AG20443 (cell line): ENCODE measurements around the gene ENOX1.
"Not testable (repeated sequence)": the region's sequence is repeated elsewhere in the genome, so short reads cannot be mapped to it uniquely, and the experiment has no call there.

Experiments
- DNase-seq: peaks from one replicate; pipeline ENCODE4 v3.0.0; 2012; ENCODE audit warnings: low spot score, mixed read lengths

Gene ENOX1

DNA sequence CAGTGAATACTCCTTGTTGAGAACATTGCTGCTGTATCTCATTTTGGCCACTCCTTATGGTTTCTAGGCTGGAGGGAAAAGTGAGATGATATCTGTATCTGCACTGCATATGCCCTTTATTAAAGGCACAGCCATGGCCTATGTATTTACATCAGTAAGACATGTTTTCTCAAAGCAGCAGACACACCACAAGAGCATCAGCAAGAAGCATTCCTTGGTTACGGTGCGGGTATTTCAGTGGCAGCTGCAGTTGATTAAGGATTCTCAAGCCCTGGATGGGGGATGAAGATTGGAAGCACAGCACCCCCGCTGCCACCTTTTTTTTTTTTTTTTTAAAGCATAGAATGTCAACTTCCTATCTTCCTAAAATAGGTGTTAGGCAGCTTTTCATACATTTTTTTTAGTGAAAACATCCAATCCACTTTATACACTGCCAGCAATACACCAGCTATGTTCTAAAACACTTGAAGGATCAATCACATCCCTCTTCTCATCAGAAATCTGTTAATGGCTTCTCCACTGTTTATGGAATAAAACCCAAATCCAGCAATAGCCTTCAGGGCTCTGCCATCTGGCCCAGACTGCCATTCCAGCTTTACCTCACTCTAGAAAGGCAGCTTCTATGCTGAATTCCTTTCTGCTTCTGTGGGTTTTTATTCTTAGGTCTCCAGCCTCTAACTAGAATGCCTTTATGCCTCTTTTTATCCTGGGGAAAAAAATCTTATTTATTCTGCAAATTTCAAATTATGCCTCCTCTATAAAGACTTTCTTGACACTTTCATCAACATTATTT lies 432.4 kb downstream of the ENOX1 start:
- no peak for DNase-seq

DNA sequence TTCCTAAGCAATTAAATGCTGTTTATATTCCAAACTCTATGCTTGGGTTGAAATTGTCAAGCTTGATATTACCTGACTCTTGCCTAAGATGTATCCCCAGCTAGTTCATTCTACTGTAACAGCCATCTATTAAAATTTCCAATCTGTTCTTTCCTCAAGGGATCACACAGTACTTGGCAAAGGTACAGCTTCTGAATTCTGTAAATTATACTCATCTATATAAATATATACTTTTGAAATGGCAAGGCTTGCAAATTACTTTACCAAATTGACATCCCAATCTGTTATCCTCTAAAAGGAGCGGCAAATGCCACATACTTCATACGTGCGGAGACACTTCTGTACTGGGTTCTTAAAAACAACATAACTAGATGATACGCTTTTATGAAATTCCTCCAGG lies 433.1 kb downstream of the ENOX1 start:
- DNase-seq: no peak

DNA sequence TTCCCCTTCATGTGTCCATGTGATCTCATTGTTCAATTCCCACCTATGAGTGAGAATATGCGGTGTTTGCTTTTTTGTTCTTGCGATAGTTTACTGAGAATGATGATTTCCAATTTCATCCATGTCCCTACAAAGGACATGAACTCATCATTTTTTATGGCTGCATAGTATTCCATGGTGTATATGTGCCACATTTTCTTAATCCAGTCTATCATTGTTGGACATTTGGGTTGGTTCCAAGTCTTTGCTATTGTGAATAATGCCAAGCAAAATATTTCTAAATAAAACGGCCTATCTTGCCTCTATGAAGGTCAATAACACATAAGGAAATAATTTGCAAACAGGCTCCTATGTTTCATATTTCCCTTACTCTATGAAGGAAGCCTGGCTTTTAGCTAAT lies 435.2 kb downstream of the ENOX1 start:
- DNase-seq: not testable (repeated sequence)

DNA sequence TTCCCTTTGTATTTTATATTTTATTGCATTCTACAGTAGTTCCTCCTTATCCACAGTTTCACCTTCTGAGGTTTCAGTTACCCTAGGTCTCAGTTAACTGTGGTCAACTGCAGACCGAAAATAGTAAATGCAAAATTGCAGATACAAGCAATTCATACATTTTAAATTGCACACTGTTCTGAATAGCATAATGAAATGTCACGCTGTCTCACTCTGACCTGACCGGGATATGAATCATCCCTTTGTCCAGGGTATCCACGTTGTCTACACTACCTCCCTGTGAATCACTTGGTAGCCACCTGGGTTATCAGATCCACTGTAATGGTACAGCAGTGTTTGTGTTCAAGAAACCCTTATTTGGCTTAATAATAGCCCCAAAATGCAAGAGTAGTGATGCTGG lies 438.4 kb downstream of the ENOX1 start:
- no peak for DNase-seq

DNA sequence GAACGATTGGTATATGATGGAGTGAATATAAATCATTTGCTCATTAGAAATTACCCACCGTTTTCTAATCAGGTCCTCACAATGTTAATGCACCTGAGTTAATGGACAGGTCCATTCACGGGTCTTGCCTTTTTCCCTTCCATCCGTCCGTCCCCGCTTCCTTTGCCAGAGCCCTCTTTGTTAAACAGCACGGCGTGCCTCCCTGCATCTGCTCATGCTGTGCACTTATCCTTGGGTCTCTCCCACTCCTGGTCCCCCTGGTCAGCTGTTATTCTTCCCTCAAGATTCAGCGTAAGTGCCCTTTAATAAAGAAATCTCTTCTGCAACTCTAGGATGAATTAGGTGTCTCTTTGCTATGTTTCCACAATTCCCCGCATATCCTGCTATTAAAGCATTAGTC lies 438.9 kb downstream of the ENOX1 start:
- no peak for DNase-seq

DNA sequence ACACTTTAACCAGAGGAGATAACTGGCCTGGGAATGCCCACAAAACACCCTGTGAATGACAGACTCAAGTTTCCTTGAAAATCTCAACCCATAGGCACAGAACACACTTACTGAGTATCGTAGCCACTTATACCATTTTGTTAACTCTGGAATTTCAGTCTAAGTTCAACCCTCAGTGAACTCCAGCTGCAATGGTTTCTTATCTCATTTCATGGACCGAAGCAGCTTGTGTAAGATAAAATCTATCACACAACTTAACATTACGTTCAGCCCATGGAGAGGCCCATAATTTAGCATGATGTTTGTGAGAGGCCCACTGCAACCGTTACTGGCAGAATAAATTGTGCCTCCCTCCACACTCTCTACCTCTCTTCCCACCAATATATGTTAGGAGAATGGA lies 440.3 kb downstream of the ENOX1 start:
- no peak for DNase-seq

DNA sequence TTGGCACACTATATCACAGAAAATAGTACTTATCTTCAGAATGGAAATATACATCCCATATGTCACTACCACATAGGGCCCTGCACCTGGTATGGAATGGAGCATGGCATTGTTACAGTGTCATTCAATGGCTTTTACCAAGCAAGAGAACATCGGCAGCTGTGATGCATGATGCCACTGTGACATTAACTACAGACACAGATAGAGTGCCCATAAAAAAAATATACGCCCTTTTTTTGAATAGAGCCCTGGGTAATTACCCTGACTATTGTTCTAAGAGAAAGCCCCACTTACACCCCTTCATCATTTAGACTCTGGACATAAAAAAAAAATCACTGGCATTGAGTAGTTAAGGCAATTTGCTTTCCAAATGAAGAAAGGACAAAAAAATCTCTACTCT lies 443.1 kb downstream of the ENOX1 start:
- no peak for DNase-seq

DNA sequence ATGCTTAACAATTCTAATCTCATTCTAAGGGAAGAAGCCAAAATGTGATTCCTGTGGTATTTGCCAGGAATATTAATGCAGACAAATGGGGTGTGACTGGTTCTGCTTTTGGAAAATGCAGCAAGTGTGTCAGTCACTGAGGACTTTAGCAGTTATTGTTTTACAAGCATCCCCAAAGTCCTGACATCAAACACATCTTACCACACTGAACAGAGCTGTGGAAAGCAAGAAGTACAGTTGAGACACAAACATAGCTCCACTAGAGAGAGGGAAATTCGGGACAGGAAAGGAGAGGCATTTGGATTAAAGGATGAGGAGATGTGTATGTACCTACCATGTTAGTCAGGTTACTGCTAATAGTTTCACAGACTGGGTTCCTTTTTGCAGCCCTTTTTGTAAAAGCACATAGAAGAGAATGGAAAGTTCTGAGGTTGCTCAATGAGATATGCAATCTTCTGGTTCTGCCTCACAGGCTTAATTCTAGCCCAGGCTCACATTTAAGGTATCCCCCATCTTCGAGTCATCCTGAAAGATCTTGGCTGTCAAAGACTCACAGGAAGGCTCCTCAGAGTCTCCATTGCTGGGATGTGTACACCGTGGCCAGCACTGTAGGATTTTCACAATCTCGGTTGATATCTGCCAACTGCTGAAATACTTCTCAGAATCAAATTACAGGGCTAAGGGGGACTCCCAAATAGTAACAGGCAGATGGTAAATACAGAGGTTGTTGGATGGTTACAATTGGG lies 446.8 kb downstream of the ENOX1 start:
- no peak for DNase-seq

DNA sequence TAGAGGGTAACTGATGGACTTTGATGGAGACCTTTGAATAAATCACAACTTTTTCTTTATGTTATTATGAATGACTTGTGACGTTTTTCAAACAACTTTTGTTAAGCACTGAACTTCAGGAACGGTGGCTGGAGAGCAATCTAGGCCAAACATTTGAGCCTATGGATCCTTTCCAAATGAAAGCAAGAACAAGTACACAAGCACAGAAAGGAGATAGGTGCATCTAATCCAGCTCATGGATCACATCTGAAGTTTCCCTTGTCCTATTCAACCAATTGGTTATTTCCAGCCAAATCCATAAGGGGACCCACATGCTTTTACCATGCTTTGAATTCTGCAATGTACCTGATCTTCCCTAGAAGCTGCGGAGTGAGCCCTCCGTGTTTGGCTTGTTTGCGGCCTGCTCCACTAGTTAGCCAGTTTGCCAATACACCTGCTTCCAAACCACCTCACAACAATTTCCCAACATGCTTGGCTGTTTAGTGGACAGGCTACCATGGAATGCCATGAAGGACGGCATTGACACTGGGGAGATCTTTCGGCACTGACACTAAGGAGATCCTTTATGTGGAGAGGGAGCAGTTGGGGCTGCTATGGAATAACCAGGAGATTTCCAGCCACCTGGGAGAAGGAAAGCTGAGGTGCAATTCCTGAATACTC lies 447.5 kb downstream of the ENOX1 start:
- no peak for DNase-seq

DNA sequence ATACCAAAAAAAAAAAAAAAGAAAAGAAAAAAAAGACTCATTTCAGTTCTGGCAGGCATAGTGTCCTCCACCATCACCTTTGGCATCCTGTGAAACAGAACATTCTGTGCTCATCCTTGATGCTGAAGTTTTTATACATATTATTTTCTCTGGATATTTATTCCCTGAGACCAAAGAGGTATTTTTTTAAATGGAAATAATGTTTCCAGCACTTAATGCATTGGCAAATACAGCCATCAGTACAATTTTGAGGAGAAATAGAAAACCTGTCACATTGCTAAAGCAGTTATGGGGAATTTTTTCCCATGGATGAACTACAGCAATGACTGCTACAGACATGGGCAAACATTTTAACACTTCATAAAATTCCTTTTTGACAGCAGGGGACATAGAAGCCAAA lies 451.0 kb downstream of the ENOX1 start:
- DNase-seq: no peak

DNA sequence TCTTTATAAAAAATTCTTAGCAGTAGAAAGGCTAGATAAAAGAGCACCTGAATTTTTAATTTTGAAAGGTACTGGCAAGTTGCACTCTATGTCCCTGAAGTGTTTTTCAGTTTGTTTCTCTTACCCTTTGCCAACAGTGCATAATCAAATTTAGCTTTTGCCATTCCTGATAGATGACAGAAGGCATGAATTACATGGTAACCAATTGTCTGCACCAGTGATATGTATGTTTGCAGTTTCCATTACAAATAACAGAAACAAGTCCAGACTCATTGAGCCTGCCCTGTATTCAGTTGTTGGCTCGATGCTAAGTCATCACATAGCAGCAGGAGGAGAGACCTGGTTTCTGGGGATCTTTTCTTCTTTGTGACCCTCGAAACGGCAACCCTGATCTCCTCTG lies 453.6 kb downstream of the ENOX1 start:
- DNase-seq: no peak

DNA sequence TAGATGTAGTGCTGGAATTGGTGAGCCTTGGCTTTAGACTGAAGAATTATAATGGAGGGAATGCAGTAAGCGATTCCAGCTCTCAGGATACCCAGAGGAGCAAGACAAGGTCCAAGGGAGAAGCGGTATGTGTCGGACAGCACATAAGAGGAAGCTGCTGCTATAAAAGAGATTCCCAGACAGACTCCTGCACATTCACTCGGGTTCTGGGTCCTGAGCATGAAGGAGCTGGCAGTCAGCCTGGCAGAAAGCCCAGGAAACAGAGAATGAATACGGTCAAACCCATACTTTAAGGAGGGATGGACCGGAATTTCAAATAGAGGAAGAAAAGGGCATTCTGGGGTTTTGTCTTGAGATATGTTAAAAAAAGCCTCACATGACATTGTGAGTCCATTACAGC lies 455.1 kb downstream of the ENOX1 start:
- DNase-seq: no peak

DNA sequence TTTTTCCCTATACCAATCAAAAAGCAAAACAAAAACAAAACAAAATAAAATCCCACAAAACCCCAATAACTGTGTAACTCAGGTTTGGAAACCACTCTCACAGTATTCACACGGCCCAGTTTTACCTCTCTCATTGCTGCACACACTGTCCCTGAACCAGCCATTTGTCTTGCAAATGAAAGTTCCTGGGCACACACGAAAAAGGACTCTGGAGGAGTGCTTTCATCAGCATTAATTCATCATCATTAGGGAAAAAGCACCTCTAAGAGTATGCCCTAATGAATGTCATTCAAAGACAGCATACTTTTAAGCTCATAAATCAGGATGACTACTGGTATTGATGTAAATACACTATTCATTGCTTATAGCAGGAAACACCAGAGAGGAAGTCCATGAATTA lies 457.1 kb downstream of the ENOX1 start:
- no peak for DNase-seq

DNA sequence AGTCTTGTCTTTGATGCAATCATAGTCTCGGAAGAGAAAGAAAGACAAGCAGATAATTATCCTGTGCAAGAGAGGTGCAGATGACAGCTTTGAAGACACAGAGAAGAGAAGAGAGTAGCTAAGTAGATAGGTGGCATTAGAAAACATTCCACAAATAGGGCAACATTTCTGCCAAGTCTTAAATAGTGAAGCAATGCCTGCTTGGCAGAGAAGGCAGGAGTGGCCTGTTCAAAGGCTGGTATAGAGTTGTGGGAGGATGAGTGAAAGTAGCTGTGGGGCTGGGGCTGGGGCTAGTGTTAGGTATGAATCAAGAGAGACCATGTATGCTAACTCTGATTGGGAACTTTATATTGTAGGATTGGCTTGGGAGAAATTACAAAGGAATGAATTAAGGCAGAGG lies 457.9 kb downstream of the ENOX1 start:
- no peak for DNase-seq

DNA sequence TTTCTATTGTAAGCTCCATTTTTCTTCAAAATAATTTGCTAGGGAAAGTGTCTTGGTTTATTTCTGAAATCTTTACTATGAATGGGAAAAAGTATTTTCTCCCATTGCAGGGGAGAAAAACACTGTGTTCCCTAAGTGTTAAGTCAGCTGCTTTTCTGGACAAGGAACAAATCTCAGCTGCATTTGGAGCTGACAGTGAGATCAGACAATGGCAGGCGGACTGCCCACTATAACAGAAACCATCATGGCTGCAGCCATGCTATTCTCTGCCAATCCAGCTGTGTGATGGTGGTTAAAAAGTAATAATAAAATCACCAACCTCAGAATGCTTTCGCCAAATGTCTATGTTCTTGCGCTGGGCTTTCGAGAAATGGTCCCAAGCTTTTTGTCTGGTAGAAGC lies 460.7 kb downstream of the ENOX1 start:
- DNase-seq: no peak

DNA sequence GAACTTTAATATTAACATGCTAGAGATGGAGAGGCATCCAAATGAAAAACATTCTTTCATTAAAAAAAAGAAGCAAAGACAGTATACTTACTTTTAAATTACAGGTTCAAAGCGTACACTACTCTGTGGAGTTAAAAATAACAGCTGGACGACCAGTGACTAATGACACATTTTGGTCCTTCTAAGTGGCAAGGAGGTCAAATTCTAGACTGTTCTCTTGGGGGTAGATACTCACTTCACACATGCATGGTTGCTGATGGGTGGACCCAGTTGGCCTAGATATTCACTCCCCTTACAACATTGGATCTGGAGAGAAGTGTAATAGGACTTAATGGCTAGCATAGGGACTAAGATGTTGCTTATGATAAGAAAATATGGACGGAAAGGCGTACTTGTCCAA lies 461.1 kb downstream of the ENOX1 start:
- no peak for DNase-seq

DNA sequence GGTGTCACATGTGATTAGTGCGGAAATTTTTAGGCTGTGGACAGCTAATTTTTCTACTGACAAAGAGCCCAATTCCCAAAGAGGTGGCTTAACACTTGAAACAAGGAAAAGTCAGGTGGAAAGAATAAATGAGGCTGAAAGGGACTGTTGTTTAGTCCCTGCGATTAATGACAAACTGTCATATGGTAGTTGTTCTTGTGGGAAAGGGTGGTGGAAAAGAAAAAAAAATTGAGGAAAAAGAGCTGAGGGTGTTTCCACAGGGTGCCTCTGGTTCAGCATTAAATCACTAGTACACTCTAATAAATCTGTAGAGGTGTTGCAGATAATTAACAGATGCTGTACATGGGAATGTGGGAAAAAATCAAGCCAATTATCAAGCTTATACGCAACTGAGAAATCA lies 462.6 kb downstream of the ENOX1 start:
- no peak for DNase-seq

DNA sequence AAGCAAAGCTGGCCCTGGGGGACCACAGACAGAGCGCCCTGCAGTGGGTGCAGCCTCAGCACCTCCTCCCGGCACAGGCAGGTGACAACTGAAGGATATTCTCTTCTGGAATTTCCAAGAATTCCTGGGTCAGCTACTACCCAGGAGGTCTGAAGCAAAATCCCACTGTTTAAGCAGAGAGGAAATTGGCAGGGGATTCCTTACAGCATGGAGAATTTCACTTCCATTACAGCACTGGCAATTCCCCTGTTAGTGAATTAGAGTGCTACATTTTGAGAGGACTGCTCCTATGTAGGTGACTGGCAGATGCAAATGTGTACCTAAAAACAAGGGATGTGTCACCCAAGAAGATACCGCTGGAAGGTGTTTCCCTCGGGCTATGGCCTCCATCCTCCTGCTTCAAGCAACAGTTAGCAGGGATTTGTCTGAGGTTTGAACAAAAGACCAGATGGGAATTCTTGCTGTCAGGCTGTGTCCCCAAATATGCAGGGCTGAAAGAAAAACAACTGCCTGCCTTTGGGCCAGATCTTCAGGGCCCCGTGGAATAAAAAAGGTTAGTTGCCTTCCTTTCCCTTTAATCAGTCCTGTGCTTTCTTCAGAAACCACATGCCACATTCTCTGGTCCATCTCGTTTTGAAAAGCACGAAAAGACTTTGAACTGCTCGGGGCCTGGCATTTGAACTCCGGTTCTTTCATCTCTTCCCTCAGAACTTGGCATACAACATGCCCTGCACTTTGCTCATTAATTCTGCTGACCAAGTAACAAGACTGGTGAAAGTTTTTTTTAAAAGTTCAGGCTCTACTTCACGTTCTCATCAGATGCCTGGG lies 466.9 kb downstream of the ENOX1 start:
- DNase-seq: no peak

DNA sequence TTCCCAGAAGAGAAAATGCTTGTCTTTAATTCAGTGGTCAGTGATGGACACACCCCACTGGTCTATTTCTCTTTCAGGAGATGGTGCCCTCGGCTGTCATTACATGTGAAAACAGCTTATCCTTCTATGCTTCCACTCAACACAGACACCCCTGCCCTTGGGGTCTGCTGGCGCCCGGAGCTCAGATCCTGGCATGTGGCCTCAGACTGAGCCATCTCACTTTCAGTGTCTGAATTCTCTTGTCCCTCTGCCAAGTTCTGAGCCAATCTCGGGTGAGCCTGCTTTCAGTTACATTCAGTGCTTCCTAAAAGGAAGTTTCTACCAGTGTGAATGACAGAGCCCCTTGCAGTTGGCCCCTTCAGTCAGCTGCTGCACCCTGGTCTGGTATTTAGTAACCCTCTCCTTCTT lies 469.8 kb downstream of the ENOX1 start:
- DNase-seq: peak; percentile 68

DNA sequence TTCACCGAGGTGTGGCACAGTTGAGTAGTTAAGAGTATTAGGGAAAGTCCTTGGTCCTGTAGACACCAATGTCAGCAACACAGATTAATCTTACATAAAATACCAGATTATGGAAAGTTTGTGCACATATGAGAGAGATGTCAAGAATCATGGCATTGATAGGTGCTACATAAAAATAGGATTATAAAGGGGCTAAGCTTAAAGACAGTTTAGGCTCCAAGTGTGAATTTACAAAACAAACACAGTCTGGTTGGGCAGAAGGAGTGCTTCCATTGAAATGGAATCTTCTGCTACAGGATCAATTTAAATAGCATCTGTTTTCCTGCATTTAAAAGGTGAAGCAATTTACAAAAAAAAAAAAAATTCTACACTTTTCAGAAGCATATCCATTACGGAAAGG lies 470.5 kb downstream of the ENOX1 start:
- DNase-seq: no peak

DNA sequence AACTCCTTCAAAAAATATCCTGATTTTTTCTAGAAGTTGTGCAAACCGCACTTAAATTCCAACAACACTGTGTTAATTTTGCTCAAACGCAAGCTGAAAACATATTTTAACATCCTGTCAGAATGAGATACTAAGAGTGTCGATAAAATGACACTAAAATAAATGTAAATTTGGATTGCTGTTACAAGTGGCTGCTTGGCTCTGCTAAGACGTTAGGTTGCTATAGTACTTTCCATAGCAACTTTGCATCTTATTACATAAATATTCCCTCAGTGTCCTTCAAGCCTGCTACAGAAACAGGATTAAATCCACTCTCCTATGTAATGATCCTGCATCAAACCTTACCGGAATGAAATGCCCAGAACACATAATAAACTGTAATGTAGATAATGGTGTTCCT lies 471.2 kb downstream of the ENOX1 start:
- DNase-seq: no peak

DNA sequence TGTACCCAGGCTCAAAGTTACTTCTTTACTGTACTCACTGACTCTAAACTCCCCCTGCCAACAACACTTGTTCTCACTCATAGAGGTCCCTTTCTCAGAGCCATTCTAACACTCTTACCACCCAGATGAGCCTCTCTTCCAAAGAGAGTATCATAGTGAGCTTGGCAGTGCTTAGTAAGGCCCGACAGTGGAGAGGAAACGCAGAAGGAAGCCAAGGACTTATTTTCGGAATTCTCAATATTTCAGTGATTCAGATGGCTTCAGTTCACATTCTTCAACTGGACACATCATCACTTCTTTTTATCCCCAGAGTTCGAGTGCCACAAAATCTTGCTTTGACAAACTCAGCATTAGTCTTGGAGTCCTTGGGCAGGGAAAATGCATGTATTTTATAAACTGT lies 477.5 kb downstream of the ENOX1 start:
- no peak for DNase-seq
